ENCODE data around the gene SLC25A13. TPM values are rescaled to one million over a fixed set of nuclear protein-coding genes. Genes with fewer than 3 reads are reported as not detected.

SLC25A13 gene
- total and polyA plus RNA-seq, 2 of the 8 experiments (the other 6 are each of a cell fraction or from before 2014, with no cell fraction given) = 30.8 to 85.4 TPM

- Histone ChIP-seq H3K9ac (replicated peaks in 1 of 4; ENCODE audit: extremely low read depth in 1 of 4, low read depth in 3 of 4, low read length in 3 of 4) (no peak overlapping the region), H3K23ac (ENCODE audit: insufficient read length) (no peak overlapping the region), H3K79me1 (ENCODE audit: low read depth, low read length) (peaks cover 18% of the 10 kb centered on the region), H3K4me1 (replicated peaks in 1 of 4; ENCODE audit: control insufficient read depth in 3 of 4, insufficient read depth in 4 of 4, low read length in 3 of 4) (peaks cover 0 to 18% (median 14%) of the 10 kb centered on the region in 4 experiments; a peak in 6 of 7 replicates), H3K4me3 (ENCODE audit: extremely low read depth in 1 of 4, insufficient read depth in 2 of 4, low read depth in 3 of 4, low read length in 4 of 4) (no peak overlapping the region), H3K56ac (replicated peaks; ENCODE audit: insufficient read length, low read depth, low read length) (no peak overlapping the region), H3K14ac (ENCODE audit: insufficient read length) (no peak overlapping the region), H2BK15ac (ENCODE audit: low read length) (no peak overlapping the region), H2AFZ (ENCODE audit: low read length) (no peak overlapping the region), H3K79me2 (ENCODE audit: control insufficient read depth in 1 of 2, insufficient read depth in 2 of 2, low read length in 2 of 2) (peaks cover 3 to 82% of the 10 kb centered on the region in 2 experiments; a peak in 2 of 4 replicates), H3K23me2 (ENCODE audit: low read depth, low read length) (no peaks in the 10 kb centered on the region), H2BK20ac (ENCODE audit: low read length) (no peak overlapping the region), H2BK120ac (replicated peaks; ENCODE audit: low read depth, low read length) (no peak overlapping the region), H4K5ac (ENCODE audit: insufficient read length, low read depth, low read length) (no peak overlapping the region), H2BK5ac (ENCODE audit: low read depth, low read length) (no peak overlapping the region), H4K20me1 (replicated peaks in 1 of 2; ENCODE audit: control insufficient read depth in 1 of 2, insufficient read depth in 2 of 2, low read length in 2 of 2) (peaks cover 6 to 19% of the 10 kb centered on the region in 2 experiments), H3K4me2 (ENCODE audit: insufficient read depth in 1 of 2, low read depth in 2 of 2, low read length in 2 of 2) (no peak overlapping the region; a peak in 1 of 4 replicates), H3K27ac (ENCODE audit: low read depth, low read length) (no peak overlapping the region), H4K8ac (ENCODE audit: extremely low read depth, insufficient read depth, low read length) (no peak overlapping the region), H4K91ac (replicated peaks; ENCODE audit: insufficient read length, low read length) (no peak overlapping the region), H3K4ac (replicated peaks; ENCODE audit: insufficient read length, low read depth, low read length) (no peak overlapping the region), H3K27me3 (replicated peaks in 1 of 4; ENCODE audit: control insufficient read depth in 3 of 4, extremely low read depth in 1 of 4, insufficient read depth in 3 of 4, low read length in 3 of 4) (no peaks in the 10 kb centered on the region), H2BK12ac (ENCODE audit: low read depth, low read length) (no peak overlapping the region), H2AK5ac (ENCODE audit: low read depth, low read length) (no peak overlapping the region), H3K18ac (ENCODE audit: extremely low read depth, low read length) (no peak overlapping the region), H3K36me3 (ENCODE audit: control insufficient read depth in 2 of 4, insufficient read depth in 4 of 4, low read length in 3 of 4) (no peaks in the 10 kb centered on the region), H3K9me3 (ENCODE audit: insufficient read depth in 2 of 2, low read depth in 1 of 2, low read length in 1 of 2) (no peaks in the 10 kb centered on the region)
- DNase-seq (ENCODE audit: low read depth in 1 of 2, low spot score in 2 of 2) (no peak), FAIRE-seq (no peak)
- 72% methylated on average over 8 of the region's 8 CpGs; no CpG with 5 or more reads in 1 of the 2 experiments for WGBS, 2 experiments (ENCODE audit: extremely low coverage in 1 of 2, insufficient coverage in 1 of 2, insufficient read length in 1 of 2, insufficient replicate concordance in 2 of 2, low coverage in 1 of 2, low lambda C conversion rate in 2 of 2, missing lambda C conversion rate in 1 of 2)
- POLR2A ChIA-PET (ENCODE audit: partially characterized antibody) = interaction anchor here (0.8 kb wide), 1 partner anchor 9 kb away, joined by 3 read pairs; no protein-coding TSS in a partner anchor
- CTCF ChIA-PET (ENCODE audit: partially characterized antibody) = no interaction called here
- TF ChIP-seq CTBP2 (IDR thresholded peaks at IDR 0.05; ENCODE audit: borderline replicate concordance, insufficient read depth, insufficient read length, low read length) (no peak), TBP (IDR thresholded peaks at IDR 0.05; ENCODE audit: low read depth, low read length) (no peak), RFX5 (IDR thresholded peaks at IDR 0.05; ENCODE audit: borderline replicate concordance, low read depth, low read length) (no peak), HDAC6 (IDR thresholded peaks at IDR 0.05; ENCODE audit: low read depth, low read length) (no peak), CEBPB (IDR thresholded peaks at IDR 0.05; ENCODE audit: low read depth, low read length) (no peak), NANOG (IDR thresholded peaks at IDR 0.05; ENCODE audit: insufficient read depth, low read depth, low read length, poor library complexity, severe bottlenecking) (no peak), SP2 (IDR thresholded peaks at IDR 0.05; ENCODE audit: low read length) (no peak), ATF3 (IDR thresholded peaks at IDR 0.05; ENCODE audit: insufficient read depth, low read depth, low read length) (no peak), BACH1 (IDR thresholded peaks at IDR 0.05; ENCODE audit: low read length) (no peak), EGR1 (IDR thresholded peaks at IDR 0.05; ENCODE audit: borderline replicate concordance, low read depth, low read length) (no peak), KDM1A (IDR thresholded peaks at IDR 0.05; ENCODE audit: borderline replicate concordance, low read length) (no peak), BCL11A (IDR thresholded peaks at IDR 0.05; ENCODE audit: low read depth in 2 of 2, low read length in 2 of 2) (no peak)
These were observed 15.3 kb downstream of the SLC25A13 start for GRCh38 chr7:96306385-96307125.

All from H1 (cell line).